DND-41 (cell line): ENCODE data around the gene IQCK.

Experiments used
- ATAC-seq: fragments of 200-7000 bp; cut with Tn5 transposase; 3 replicates; pipeline ENCODE4 v1.9.1; 2021; ENCODE audit warnings: low read depth; ENCODE audit not compliant: insufficient read depth
- DNase-seq: peaks from one replicate; pipeline ENCODE4 v3.0.0-alpha.2; 2020
- H2AFZ ChIP-seq: 2 replicates; pipeline ENCODE4 v1.6.0; 2012; ENCODE audit warnings: low read depth, low read length
- H3K27ac ChIP-seq: 2 replicates; pipeline ENCODE4 v1.5.1; 2012; ENCODE audit warnings: low read length, inconsistent platforms
- H3K27me3 ChIP-seq: fragments of 200-600 bp; sonication (generic); 2 replicates; pipeline ENCODE4 v1.6.0; 2012; ENCODE audit warnings: low read length, mild to moderate bottlenecking, inconsistent platforms; ENCODE audit not compliant: insufficient read depth, poor library complexity
- H3K36me3 ChIP-seq: 2 replicates; pipeline ENCODE4 v1.5.1; 2012; ENCODE audit warnings: low read length, inconsistent platforms; ENCODE audit not compliant: insufficient read depth
- H3K4me1 ChIP-seq: 2 replicates; pipeline ENCODE4 v1.5.1; 2012; ENCODE audit warnings: mild to moderate bottlenecking, low read length; ENCODE audit not compliant: insufficient read depth
- H3K4me2 ChIP-seq: 2 replicates; pipeline ENCODE4 v1.6.0; 2012; ENCODE audit warnings: mild to moderate bottlenecking, moderate library complexity, low read length, inconsistent platforms; ENCODE audit not compliant: insufficient read depth
- H3K4me3 ChIP-seq, 2 experiments: fragments of 200-600 bp in 1 of 2; shearing (Covaris generic) in 1 of 2; 2 replicates each; pipeline ENCODE4 v1.5.1; 2012 to 2016; ENCODE audit warnings: inconsistent platforms in 2 of 2, low read length in 2 of 2, mild to moderate bottlenecking in 2 of 2, low read depth in 1 of 2, moderate library complexity in 1 of 2
- H3K79me2 ChIP-seq: 2 replicates; pipeline ENCODE4 v1.6.0; 2012; ENCODE audit warnings: low read length, inconsistent platforms; ENCODE audit not compliant: insufficient read depth
- H3K9ac ChIP-seq: 2 replicates; pipeline ENCODE4 v1.6.0; 2012; ENCODE audit warnings: low read depth, mild to moderate bottlenecking, inconsistent platforms, low read length, moderate library complexity
- H3K9me3 ChIP-seq: 2 replicates; pipeline ENCODE4 v1.5.1; 2012; ENCODE audit warnings: low read length, moderate library complexity, mild to moderate bottlenecking, inconsistent platforms; ENCODE audit not compliant: insufficient read depth, severe bottlenecking
- H4K20me1 ChIP-seq: 2 replicates; pipeline ENCODE4 v1.6.0; 2012; ENCODE audit warnings: low read length; ENCODE audit not compliant: insufficient read depth
- CTCF ChIP-seq: IDR thresholded peaks from 2 replicates; pipeline ENCODE4 v1.5.1; 2012; ENCODE audit warnings: borderline replicate concordance, low read length, moderate library complexity, mild to moderate bottlenecking; ENCODE audit not compliant: poor library complexity, severe bottlenecking; ENCODE audit errors: extremely low read depth
- EZH2 ChIP-seq: IDR thresholded peaks from 3 replicates; pipeline ENCODE4 v1.6.1; 2012; ENCODE audit warnings: borderline replicate concordance, low read depth, mild to moderate bottlenecking, moderate library complexity, low read length, inconsistent platforms; ENCODE audit not compliant: severe bottlenecking

The IQCK gene

DNA sequence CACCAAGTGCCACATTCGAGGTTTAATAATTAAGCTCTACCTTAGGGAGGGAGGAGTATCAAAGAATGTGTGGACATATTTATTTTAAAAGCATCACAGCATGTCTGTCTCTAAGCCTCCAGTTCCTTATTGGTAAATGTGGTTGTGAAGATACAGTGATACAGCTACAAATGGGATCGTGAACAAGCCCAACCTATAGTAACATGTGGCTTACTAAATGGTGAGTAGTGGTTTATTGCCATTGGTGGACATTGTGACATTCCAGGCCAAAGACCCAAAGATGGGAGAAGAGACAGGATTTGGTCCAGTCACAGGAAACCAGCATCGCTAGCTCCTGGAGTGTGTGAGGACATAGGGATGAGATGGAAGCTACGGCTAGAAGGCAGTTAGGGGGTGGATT is 51.2 kb downstream of the IQCK start:
- Histone ChIP-seq H4K20me1 (no peaks in the 10 kb centered on the region), H3K4me2 (no peak overlapping the region), H3K27me3 (no peaks in the 10 kb centered on the region), H3K36me3 (no peaks in the 10 kb centered on the region), H2AFZ (no peak overlapping the region), H3K9ac (no peak overlapping the region), H3K27ac (no peak overlapping the region), H3K9me3 (no peaks in the 10 kb centered on the region), H3K4me3 (no peak overlapping the region), H3K79me2 (no peaks in the 10 kb centered on the region), H3K4me1 (no peaks in the 10 kb centered on the region)
- DNase-seq (no peak), ATAC-seq (no peak)
- no peak for TF ChIP-seq EZH2
- no peak for TF ChIP-seq CTCF

DNA sequence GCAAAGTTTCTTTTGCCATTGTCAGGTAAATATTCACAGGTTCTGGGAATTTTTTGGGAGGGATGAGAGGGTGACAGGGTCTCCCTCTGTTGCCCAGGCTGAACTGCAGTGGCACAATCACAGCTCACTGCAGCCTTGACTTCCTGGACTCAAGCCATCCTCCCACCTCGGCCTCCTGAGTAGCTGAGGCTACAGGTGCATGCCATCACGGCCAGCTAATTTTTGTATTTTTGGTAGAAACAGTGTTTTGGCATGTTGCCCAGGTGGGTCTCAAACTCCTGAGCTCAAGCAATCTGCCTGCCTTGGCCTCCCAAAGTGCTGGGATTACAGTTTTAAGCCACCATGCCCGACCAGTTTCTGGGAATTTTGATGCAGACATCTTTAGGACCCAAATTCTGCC is 53.0 kb downstream of the IQCK start:
- Histone ChIP-seq H3K79me2 (no peaks in the 10 kb centered on the region), H3K9ac (no peak overlapping the region), H3K4me1 (no peaks in the 10 kb centered on the region), H3K36me3 (no peaks in the 10 kb centered on the region), H3K27ac (no peak overlapping the region), H3K27me3 (no peaks in the 10 kb centered on the region), H4K20me1 (no peaks in the 10 kb centered on the region), H3K9me3 (no peaks in the 10 kb centered on the region), H3K4me3 (no peak overlapping the region), H3K4me2 (no peak overlapping the region), H2AFZ (no peak overlapping the region)
- TF ChIP-seq EZH2 (no peak), CTCF (no peak)
- ATAC-seq = no peak
- no peak for DNase-seq

GRCh38 chr16:19771796-19772195 is 53.7 kb downstream of the IQCK start:
- no peaks in the 10 kb centered on the region for H3K4me1 ChIP-seq
- H3K27me3 ChIP-seq = no peaks in the 10 kb centered on the region
- ATAC-seq (no peak), DNase-seq (no peak)
- no peaks in the 10 kb centered on the region for H3K79me2 ChIP-seq
- no peak overlapping the region for H3K9ac ChIP-seq
- H2AFZ ChIP-seq = no peak overlapping the region
- no peaks in the 10 kb centered on the region for H3K9me3 ChIP-seq
- no peaks in the 10 kb centered on the region for H3K36me3 ChIP-seq
- no peak overlapping the region for H3K4me2 ChIP-seq
- no peaks in the 10 kb centered on the region for H4K20me1 ChIP-seq
- no peak for TF ChIP-seq CTCF
- no peak overlapping the region for H3K27ac ChIP-seq
- no peak overlapping the region for H3K4me3 ChIP-seq

DNA sequence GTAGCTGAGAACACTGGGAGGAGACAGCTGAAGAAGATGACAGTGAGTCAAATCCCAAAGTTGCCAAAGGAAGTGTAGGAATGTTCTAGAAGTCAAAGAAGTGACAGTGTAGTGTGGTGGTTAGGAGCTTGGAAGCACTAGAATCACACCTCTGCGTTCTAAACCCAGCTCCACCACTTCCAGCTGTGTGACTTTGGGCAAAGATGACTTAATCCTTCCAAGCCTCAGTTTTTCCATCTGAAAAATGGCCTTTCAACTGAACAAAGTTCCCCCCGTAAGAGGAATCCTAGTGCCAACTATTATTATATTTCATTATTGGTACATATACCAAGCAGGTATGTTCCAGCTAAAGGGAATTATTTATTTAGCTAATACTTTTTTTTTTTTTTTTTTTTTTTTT is 56.0 kb downstream of the IQCK start:
- H3K27me3 ChIP-seq = no peaks in the 10 kb centered on the region
- H3K36me3 ChIP-seq = no peaks in the 10 kb centered on the region
- H2AFZ ChIP-seq = no peak overlapping the region
- no peak overlapping the region for H3K9ac ChIP-seq
- no peak overlapping the region for H3K27ac ChIP-seq
- TF ChIP-seq EZH2 (no peak), CTCF (no peak)
- H4K20me1 ChIP-seq = no peaks in the 10 kb centered on the region
- no peak overlapping the region for H3K4me2 ChIP-seq
- H3K9me3 ChIP-seq = no peaks in the 10 kb centered on the region
- no peak for ATAC-seq
- no peak overlapping the region for H3K4me3 ChIP-seq
- no peaks in the 10 kb centered on the region for H3K79me2 ChIP-seq
- DNase-seq = no peak
- no peaks in the 10 kb centered on the region for H3K4me1 ChIP-seq
